HG02588 (cell line): ENCODE measurements around the gene TTC21B.
A peak's percentile ranks its signal among the peaks of the same experiment; 100 is the strongest.
"Not testable (repeated sequence)": the region's sequence is repeated elsewhere in the genome, so short reads cannot be mapped to it uniquely, and the experiment has no call there.

Experiments
- ATAC-seq: cut with Tn5 transposase; IDR thresholded peaks from one replicate; pipeline ENCODE4 v1.9.1; 2021; ENCODE audit warnings: mild to moderate bottlenecking, moderate library complexity; ENCODE audit not compliant: unreplicated experiment

Gene TTC21B

GRCh38 chr2:165953655-165954606, at the start of gene TTC21B:
Gene TTC21B (minus strand): TSS chr2:165953776. CDS start chr2:165953705, 71 bp downstream.
- peak; percentile 96 for ATAC-seq

GRCh38 chr2:166000401-166000800, 46.8 kb upstream of the TTC21B start:
- ATAC-seq, result no peak

GRCh38 chr2:165990846-165991245, 37.3 kb upstream of the TTC21B start:
- no peak for ATAC-seq

GRCh38 chr2:165989851-165990250, 36.3 kb upstream of the TTC21B start:
- no peak for ATAC-seq

DNA sequence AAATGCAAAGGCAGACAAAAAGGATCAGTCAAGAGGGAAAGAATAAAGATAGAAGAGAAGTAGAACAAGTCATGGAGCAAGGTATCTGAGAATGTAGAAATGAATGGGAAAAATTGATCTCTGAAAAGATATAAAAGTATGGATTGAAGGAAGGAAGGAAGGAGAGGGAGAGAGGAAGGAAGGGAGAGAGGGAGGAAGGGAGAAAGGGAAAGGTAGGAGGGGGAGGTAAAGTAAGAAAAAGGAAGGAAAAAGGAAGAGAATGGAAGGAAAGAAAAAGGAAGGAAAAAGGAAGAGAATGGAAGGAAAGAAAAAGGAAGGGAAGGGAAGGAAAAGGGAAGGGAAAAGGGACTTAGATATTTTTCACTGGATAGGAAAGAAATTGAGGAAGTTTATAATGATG, 31.5 kb upstream of the TTC21B start:
- ATAC-seq, result no peak

- not testable (repeated sequence) for ATAC-seq
Observed at GRCh38 chr2:165972161-165972560, 18.6 kb upstream of the TTC21B start.

DNA sequence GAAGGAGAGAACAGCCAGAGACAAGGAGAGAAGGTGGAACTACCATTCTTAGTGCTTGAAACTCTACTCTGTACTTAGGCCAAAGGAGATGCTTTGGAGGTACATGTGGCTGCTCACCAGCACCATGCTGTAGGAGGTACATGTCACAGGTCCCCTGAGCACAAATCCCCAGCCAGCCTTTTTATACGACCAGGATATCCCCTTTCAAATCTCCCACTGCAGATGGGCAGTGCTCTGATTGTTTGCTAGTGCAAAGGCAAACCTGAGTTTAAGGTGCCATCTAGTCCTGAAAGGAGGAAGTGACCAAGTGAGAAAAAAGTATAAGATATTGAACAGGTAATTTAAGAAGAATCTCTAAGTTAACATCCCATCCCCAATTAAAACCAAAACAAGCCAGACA, 17.1 kb upstream of the TTC21B start:
- ATAC-seq, result no peak

DNA sequence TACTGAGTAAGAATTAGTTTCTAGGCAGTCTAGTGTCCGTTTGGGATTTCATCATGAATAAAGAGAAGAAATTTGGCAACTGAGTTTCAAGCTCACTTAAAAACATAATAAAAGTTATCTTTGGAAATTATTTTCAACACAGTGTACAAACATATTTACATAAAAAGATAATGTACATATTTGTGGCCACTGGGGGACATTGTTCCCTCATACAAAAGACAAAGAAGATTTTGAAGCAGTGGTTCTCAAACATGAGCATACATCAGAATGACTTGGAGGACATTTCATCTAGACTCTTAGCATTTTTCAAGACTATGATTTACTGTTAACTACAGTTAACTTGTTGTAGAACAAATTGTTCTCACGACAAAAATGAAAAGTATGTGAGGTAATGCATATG, 15.7 kb upstream of the TTC21B start:
- ATAC-seq, result no peak

DNA sequence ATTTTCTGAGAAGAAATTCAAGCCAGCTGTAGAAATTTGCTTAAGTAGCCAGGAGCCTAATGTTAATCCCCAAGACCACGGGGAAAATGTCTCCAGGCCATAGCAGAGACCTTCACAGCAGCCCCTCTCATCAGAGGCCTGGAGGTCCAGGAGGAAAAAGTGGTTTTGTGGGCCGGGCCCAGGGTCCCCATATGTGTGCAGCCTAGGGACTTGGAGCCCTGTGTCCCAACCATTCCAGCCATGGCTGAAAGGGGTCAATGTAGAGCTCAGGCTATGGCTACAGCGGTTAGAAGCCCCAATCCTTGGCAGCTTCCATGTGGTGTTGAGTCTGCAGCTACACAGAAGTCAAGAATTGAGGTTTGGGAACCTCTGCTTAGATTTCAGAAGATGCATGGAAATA, 14.2 kb upstream of the TTC21B start:
- ATAC-seq, result no peak

DNA sequence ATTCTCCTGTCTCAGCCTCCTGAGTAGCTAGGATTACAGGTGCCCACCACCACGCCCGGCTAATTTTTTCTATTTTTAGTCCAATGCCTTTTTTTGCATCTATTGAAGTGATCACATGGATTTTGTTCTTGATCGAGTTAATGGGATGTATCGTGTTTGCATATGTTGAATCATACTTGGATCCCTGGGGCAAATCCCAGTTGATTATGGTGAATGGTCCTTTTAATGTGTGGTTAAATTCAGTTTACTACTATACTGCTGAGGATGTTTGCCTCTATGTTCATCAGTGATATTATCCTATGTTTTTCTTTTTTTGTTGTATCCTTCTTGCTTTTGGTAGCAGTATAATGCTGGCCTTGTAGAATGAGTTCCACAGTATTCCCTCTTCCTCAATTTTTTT, 8.2 kb upstream of the TTC21B start:
- no peak for ATAC-seq

- no peak for ATAC-seq
Observed at GRCh38 chr2:165959371-165959770, 5.8 kb upstream of the TTC21B start.

DNA sequence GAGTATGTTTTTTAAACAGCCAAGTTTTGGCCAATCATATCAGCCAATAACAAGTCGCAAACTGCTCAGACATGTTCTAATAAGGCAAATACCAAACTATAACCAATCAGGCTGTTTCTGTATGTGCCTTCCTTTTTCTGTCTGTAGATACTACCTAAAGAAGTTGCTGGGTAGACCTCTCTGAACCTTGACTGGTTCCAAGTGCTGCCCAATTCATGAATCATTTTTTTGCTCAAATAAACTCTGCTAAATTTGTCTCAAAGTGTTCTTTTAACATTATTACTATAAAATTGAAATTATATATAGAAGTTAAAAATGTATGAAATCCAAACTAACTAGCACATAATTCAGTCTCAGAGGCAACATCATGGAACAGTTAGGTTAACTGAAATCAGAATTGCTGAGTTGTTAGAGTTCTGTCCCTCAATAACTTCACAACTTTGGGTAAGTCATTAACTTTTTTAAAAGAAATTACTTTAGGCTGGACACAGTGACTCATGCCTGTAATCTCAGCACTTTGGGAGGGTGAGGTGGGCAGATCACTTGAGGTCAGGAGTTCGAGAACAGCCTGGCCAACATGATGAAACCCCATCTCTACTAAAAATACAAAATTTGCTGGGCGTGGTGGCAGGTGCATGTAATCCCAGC, 4.9 kb upstream of the TTC21B start:
- no peak for ATAC-seq

GRCh38 chr2:165957030-165957675, 3.6 kb upstream of the TTC21B start:
- no peak for ATAC-seq

- peak; percentile 31 for ATAC-seq
Observed at GRCh38 chr2:165953306-165953654, 296 bp downstream of the TTC21B start.

- no peak for ATAC-seq
Observed at GRCh38 chr2:165952741-165953211, 800 bp downstream of the TTC21B start.

- no peak for ATAC-seq
Observed at GRCh38 chr2:165952085-165952484, 1.5 kb downstream of the TTC21B start.

- no peak for ATAC-seq
Observed at GRCh38 chr2:165950438-165950837, 3.1 kb downstream of the TTC21B start.

- no peak for ATAC-seq
Observed at GRCh38 chr2:165941827-165942226, 11.7 kb downstream of the TTC21B start.

DNA sequence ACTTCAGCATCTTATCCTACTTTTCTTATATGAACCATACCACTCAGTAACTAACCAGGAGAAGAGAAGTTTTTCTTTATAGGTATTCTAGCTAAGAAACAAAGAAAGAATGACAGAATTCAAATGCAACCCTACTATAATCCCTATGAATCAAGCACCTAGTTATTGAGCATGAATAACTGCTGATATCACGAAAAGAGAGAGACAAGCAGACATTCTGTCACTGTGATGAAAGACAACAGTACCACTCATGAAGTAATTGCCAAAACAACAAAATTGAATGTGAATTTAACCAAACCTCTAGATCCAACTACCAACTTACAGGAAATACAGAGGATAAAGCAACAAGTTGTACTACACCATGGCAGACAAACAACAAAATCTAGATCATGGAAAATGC, 15.3 kb downstream of the TTC21B start:
- ATAC-seq, result no peak

- ATAC-seq, result no peak
Observed at GRCh38 chr2:165933211-165933910, 20.2 kb downstream of the TTC21B start.

GRCh38 chr2:165927774-165928173, 25.8 kb downstream of the TTC21B start:
- ATAC-seq, result no peak
